K562 (cell line): ENCODE data around the gene KAZN. TPM values are rescaled to one million over a fixed set of nuclear protein-coding genes. Genes with fewer than 3 reads are reported as not detected.

Experiments used
- ATAC-seq: fragments of 200-7000 bp; cut with Tn5 transposase; 3 replicates; pipeline ENCODE4 v1.9.1; 2020; ENCODE audit warnings: moderate library complexity
- BruUV-seq: library from RNA; stranded (reverse); fragments of 400-500 nt; replicated peaks from 2 replicates; lab custom pipeline; 2021; lab: Mats Ljungman, UMichigan
- CTCF ChIA-PET: fragments of 300-600 bp; formaldehyde crosslinking; extraction: SDS; loops from one replicate; lab custom pipeline; 2021; ENCODE audit warnings: low intra/inter-chr PET ratio; lab: Yijun Ruan, JAX
- POLR2A ChIA-PET: fragments of 300-600, 350-650 bp; sonication (Branson Sonifier 250); formaldehyde crosslinking; extraction: SDS; loops from one replicate; lab custom pipeline; 2021; ENCODE audit warnings: antibody characterized with exemption, inconsistent platforms; lab: Yijun Ruan, JAX
- DNase-seq, 4 experiments: peaks; one replicate each; pipeline versions ENCODE4 v3.0.0 to v3.0.0-alpha.2; 2011 to 2018; ENCODE audit warnings: low spot score in 3 of 4, mixed read lengths in 3 of 4; ENCODE audit errors: extremely low read depth in 1 of 4
- FAIRE-seq: peaks from 2 replicates; lab custom pipeline; 2011; peaks lifted over from hg19 to GRCh38; lab: Jason Lieb, UNC
- H2AFZ ChIP-seq: 2 replicates; pipeline ENCODE4 v1.6.0; 2011; ENCODE audit warnings: low read depth, low read length, control low read depth, inconsistent platforms
- H3K27ac ChIP-seq: fragments of 200-600 bp; 3 replicates; pipeline ENCODE4 v1.8.0; 2011; ENCODE audit warnings: low read depth, mild to moderate bottlenecking, control low read depth, inconsistent platforms, low read length, moderate library complexity, mixed read lengths; ENCODE audit errors: extremely low read depth
- H3K27me3 ChIP-seq, 2 experiments: fragments of 300-600 bp in 1 of 2; 2 replicates in 1 of 2; 3 replicates in 1 of 2; pipeline versions ENCODE4 v1.6.0 to v1.8.0; 2011; ENCODE audit warnings: inconsistent platforms in 2 of 2, low read length in 2 of 2, mild to moderate bottlenecking in 1 of 2, mixed read lengths in 1 of 2, moderate library complexity in 1 of 2; ENCODE audit not compliant: control insufficient read depth in 2 of 2, insufficient read depth in 2 of 2
- H3K36me3 ChIP-seq: fragments of 300-600 bp; 3 replicates; pipeline ENCODE4 v1.8.0; 2011; ENCODE audit warnings: mild to moderate bottlenecking, low read length, inconsistent platforms; ENCODE audit not compliant: control insufficient read depth, insufficient read depth
- H3K4me1 ChIP-seq, 2 experiments: fragments of 200-600 bp in 1 of 2; replicated peaks in 1 of 2; 2 replicates in 1 of 2; 3 replicates in 1 of 2; pipeline versions ENCODE4 v1.5.1 to v1.8.0; 2011; ENCODE audit warnings: inconsistent platforms in 2 of 2, low read length in 2 of 2, mild to moderate bottlenecking in 1 of 2, mixed read lengths in 1 of 2, moderate library complexity in 1 of 2; ENCODE audit not compliant: control insufficient read depth in 2 of 2, insufficient read depth in 2 of 2
- H3K4me2 ChIP-seq: 2 replicates; pipeline ENCODE4 v1.6.1; 2011; ENCODE audit warnings: low read length, control low read depth, inconsistent platforms, mixed read lengths; ENCODE audit not compliant: insufficient read depth
- H3K4me3 ChIP-seq: fragments of 200-600 bp; sonication (generic), shearing (Covaris generic); 2 replicates; pipeline ENCODE4 v1.5.1; 2016; ENCODE audit warnings: control low read depth, inconsistent platforms
- H3K79me2 ChIP-seq: fragments of 200-600 bp; 3 replicates; pipeline ENCODE4 v1.8.0; 2011; ENCODE audit warnings: low read length, inconsistent platforms; ENCODE audit not compliant: control insufficient read depth, insufficient read depth
- H3K9ac ChIP-seq, 2 experiments: 2 replicates each; pipeline versions ENCODE4 v1.6.0 to v1.6.1; 2011; ENCODE audit warnings: low read depth in 2 of 2, low read length in 2 of 2, control low read depth in 1 of 2, inconsistent platforms in 1 of 2, mild to moderate bottlenecking in 1 of 2, mixed read lengths in 1 of 2; ENCODE audit not compliant: insufficient read depth in 1 of 2
- H3K9me1 ChIP-seq: one replicate; pipeline ENCODE4 v1.6.0; 2011; ENCODE audit warnings: inconsistent platforms, mild to moderate bottlenecking, low read length, moderate library complexity; ENCODE audit not compliant: control insufficient read depth, insufficient read depth
- H3K9me3 ChIP-seq: replicated peaks from 2 replicates; pipeline ENCODE4 v1.5.1; 2011; ENCODE audit warnings: low read depth, low read length, inconsistent platforms; ENCODE audit not compliant: control insufficient read depth, insufficient read depth
- H4K20me1 ChIP-seq: replicated peaks from 2 replicates; pipeline ENCODE4 v1.6.1; 2011; ENCODE audit warnings: low read length, inconsistent platforms, mixed read lengths; ENCODE audit not compliant: control insufficient read depth, insufficient read depth
- RBBP5 ChIP-seq: fragments of 200-600 bp; sonication (generic); IDR thresholded peaks from 2 replicates; pipeline ENCODE4 v1.6.1; 2012; ENCODE audit warnings: borderline replicate concordance, mild to moderate bottlenecking, low read length, control low read depth, inconsistent platforms; ENCODE audit not compliant: insufficient read depth, poor library complexity, severe bottlenecking
- RBM17 ChIP-seq: fragments of 200-400 bp; formaldehyde crosslinking; IDR thresholded peaks from 2 replicates; pipeline ENCODE4 v1.6.1; 2017; ENCODE audit warnings: low read depth, mild to moderate bottlenecking, low read length, borderline replicate concordance
- ZNF584 ChIP-seq: fragments of 200-800 bp; sonication (Bioruptor generic); IDR thresholded peaks from 2 replicates; pipeline ENCODE4 v1.6.1; 2016; ENCODE audit warnings: low read depth, mild to moderate bottlenecking, missing genetic modification characterization, missing compliant biosample characterization
- WGBS: fragments of 100-300 bp; shearing (Covaris generic); methylation state at CpG from one replicate; pipeline ENCODE4 v1.1.6; 2016; ENCODE audit warnings: low coverage, mixed read lengths; ENCODE audit not compliant: insufficient coverage; ENCODE audit errors: missing lambda C conversion rate; 5-methylcytosine and 5-hydroxymethylcytosine counted together
- in situ Hi-C: fragments of 300-500 bp; cut with MboI; formaldehyde crosslinking; loops from 4 replicates; pipeline ENCODE4 v1.15.0; 2018; ENCODE audit warnings: inconsistent platforms, mixed read lengths
- intact Hi-C: fragments of 100-400 bp; cut with micrococcal nuclease; formaldehyde crosslinking; loops from 2 replicates; pipeline ENCODE4 v1.14.2; 2022
- polyA plus RNA-seq, 8 experiments: library from polyadenylated mRNA; depleted of rRNA in 4 of 8; stranded (reverse) in 5 of 8; unstranded in 3 of 8; fragments of >200 nt; fragmentation: Nextera tagmentation in 2 of 8; fragmentation: Illumina TruSeq in 1 of 8; extraction: Ambion mirVana in 2 of 8; extraction: Trizol in 1 of 8; gene quantifications; 2 replicates each; pipeline versions ENCODE4 v1.2.1 to v1.2.3, GENCODE V29; 2011 to 2014; ENCODE audit warnings: inconsistent platforms in 1 of 8, missing spikeins in 1 of 8
- total RNA-seq, 7 experiments: library from RNA; depleted of rRNA in 6 of 7; stranded (reverse); fragments of >200 nt in 6 of 7; fragmentation: Illumina TruSeq in 2 of 7; extraction: Trizol in 2 of 7; gene quantifications; 2 replicates each; pipeline versions ENCODE4 v1.2.1 to v1.2.3, GENCODE V29; 2011 to 2021; ENCODE audit warnings: low replicate concordance in 1 of 7
- TF ChIP-seq, protein P1 (sequence below): sonication (generic); formaldehyde crosslinking; IDR thresholded peaks from 2 replicates; pipeline ENCODE4 v1.9.0; 2022; ENCODE audit warnings: mild to moderate bottlenecking, missing genetic modification reagents

KAZN gene
- total and polyA plus RNA-seq, 9 of the 15 experiments (the other 6 are each of a cell fraction or from before 2014, with no cell fraction given) = 2.1 to 21.6 (median 5.4) TPM

DNA sequence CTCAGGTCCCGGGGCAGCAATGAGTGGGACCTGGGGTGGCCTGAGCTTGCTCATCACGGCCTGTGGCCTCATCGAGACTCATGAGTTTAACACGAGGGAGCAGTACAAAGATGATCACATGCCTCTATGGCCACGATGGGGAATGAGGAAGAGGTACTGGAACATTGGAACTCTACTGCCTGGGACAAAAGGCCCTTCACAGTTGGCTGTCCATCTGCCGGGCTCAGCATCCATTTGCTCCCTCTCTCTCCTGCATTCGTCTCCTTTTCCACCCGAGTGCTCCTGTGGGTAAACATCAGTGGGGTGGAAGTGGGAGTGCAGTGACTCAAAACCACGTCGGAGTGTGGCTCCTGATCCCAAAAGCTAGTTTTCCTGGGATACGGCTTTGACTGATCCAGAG, 124.9 kb downstream of the KAZN start:
- Histone ChIP-seq H3K9ac (no peak overlapping the region), H3K4me2 (no peak overlapping the region), H3K36me3 (no peaks in the 10 kb centered on the region), H2AFZ (no peak overlapping the region), H3K4me1 (no peaks in the 10 kb centered on the region), H3K27ac (no peak overlapping the region), H3K4me3 (no peak overlapping the region), H3K9me3 (no peaks in the 10 kb centered on the region), H3K9me1 (no peaks in the 10 kb centered on the region), H3K27me3 (peaks cover 37 to 56% of the 10 kb centered on the region in 2 experiments), H4K20me1 (no peaks in the 10 kb centered on the region), H3K79me2 (no peaks in the 10 kb centered on the region)
- in situ Hi-C loops (no loop called here), intact Hi-C loops (no loop called here)
- ChIA-PET CTCF (no interaction called here), POLR2A (interaction anchor here (1.6 to 1.8 kb wide), 2 partner anchors 9 to 14 kb away, joined by 4 to 6 read pairs; no protein-coding TSS in a partner anchor)
- TF ChIP-seq, protein P1, sequence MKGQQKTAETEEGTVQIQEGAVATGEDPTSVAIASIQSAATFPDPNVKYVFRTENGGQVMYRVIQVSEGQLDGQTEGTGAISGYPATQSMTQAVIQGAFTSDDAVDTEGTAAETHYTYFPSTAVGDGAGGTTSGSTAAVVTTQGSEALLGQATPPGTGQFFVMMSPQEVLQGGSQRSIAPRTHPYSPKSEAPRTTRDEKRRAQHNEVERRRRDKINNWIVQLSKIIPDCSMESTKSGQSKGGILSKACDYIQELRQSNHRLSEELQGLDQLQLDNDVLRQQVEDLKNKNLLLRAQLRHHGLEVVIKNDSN (CRISPR knock-in tag) = 0 out of 2 replicates have a peak, but pooled peaks have one; percentile 12
- no peak for TF ChIP-seq RBBP5
- TF ChIP-seq ZNF584 (CRISPR knock-in tag) = no peak
- no peak for TF ChIP-seq RBM17
- FAIRE-seq (no peak), DNase-seq (no peak), ATAC-seq (no peak)
- no TSS peak for BruUV-seq
- WGBS = 2% methylated on average over 11 of the region's 11 CpGs
